Lower leg skin (tissue), 3 donors: ENCODE results near the gene CD160.

Experiments used
- POLR2A ChIP-seq, 2 donors: fragments of 450-650 bp; IDR thresholded peaks; one replicate each; pipeline ENCODE4 v1.6.1; 2016 to 2017; ENCODE audit warnings: antibody characterized with exemption in 2 of 2, mild to moderate bottlenecking in 1 of 2, moderate library complexity in 1 of 2
- TF ChIP-seq, protein P1 (sequence below), 3 donors: fragments of 450-650 bp; IDR thresholded peaks; one replicate each; pipeline ENCODE4 v1.5.1; 2016; ENCODE audit warnings: antibody characterized with exemption in 3 of 3, mild to moderate bottlenecking in 3 of 3, moderate library complexity in 2 of 3

DNA sequence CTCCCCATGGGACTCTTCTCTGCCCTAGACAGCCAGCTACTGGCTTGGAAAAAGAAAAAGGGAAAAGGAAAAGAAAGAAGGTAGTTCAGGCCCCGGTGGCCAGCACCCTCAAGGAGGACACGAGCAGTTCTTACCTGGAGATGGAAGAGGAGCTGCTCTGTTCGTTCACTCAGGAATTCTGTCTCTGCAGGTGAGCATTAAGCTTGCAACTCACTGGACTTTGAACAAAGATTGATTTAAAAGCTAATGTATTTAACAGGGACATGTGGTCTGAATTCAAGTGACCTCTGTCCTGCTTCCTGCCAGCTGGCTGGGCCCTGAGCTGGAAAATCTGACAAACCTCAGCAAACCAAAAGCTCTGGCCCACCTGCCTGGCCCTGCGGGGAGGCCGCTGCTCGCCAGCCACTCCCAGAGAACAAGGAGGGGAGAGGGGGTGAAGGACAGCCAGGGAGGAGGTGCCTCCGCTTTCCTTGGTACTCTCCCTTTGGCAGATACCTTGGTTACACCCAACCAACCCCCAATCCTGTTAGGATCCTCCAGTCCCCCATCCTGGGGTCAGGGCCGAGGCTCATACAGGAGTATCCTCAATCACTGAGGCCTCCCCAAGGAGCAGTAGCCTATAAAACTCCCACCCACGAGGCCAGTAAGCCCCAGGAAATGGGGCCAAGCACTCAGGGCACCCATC lies 12.0 kb upstream of the CD160 start, which contains the start of gene PDZK1:
- TF ChIP-seq, protein P1, sequence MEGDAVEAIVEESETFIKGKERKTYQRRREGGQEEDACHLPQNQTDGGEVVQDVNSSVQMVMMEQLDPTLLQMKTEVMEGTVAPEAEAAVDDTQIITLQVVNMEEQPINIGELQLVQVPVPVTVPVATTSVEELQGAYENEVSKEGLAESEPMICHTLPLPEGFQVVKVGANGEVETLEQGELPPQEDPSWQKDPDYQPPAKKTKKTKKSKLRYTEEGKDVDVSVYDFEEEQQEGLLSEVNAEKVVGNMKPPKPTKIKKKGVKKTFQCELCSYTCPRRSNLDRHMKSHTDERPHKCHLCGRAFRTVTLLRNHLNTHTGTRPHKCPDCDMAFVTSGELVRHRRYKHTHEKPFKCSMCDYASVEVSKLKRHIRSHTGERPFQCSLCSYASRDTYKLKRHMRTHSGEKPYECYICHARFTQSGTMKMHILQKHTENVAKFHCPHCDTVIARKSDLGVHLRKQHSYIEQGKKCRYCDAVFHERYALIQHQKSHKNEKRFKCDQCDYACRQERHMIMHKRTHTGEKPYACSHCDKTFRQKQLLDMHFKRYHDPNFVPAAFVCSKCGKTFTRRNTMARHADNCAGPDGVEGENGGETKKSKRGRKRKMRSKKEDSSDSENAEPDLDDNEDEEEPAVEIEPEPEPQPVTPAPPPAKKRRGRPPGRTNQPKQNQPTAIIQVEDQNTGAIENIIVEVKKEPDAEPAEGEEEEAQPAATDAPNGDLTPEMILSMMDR (IDR thresholded peaks at IDR 0.05), result no peak
- TF ChIP-seq POLR2A (IDR thresholded peaks at IDR 0.05), result no peak
